SU-DHL-6 (cell line): Measurements from ENCODE around the gene CHRNA4.

Experiments
- EZH2phosphoT487 ChIP-seq: fragments of 200-600 bp; sonication (generic), shearing (Covaris generic); conservative IDR thresholded peaks from 2 replicates; pipeline ENCODE4 v1.6.1; 2018; ENCODE audit warnings: mild to moderate bottlenecking, antibody characterized with exemption, low read length, moderate library complexity, mixed read lengths
- TF ChIP-seq, protein P1 (sequence below): fragments of 200-600 bp; sonication (generic); IDR thresholded peaks from one replicate; pipeline ENCODE4 v1.5.1; 2017; ENCODE audit warnings: antibody characterized with exemption, mild to moderate bottlenecking, low read length, moderate library complexity; ENCODE audit not compliant: insufficient read depth, poor library complexity, severe bottlenecking

DNA sequence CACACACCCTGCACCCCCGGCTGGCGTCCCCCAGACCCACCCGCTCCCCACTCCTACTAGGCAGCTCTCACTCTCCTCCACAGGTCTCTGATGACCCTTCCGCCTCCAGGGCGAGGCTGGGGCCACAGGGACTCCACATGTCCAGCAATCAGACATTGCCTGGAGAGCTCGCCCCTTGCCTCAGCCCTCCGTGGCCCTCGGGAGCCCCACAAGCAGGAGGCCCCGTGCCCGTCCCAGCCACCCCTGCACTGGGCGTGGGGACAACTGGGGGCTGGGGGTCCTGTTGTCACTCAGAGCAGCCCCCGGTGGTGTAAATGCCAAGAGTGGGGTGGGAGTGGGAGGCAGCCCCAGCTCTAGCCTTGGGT lies 66.6 kb downstream of the CHRNA4 start:
- TF ChIP-seq, protein P1, sequence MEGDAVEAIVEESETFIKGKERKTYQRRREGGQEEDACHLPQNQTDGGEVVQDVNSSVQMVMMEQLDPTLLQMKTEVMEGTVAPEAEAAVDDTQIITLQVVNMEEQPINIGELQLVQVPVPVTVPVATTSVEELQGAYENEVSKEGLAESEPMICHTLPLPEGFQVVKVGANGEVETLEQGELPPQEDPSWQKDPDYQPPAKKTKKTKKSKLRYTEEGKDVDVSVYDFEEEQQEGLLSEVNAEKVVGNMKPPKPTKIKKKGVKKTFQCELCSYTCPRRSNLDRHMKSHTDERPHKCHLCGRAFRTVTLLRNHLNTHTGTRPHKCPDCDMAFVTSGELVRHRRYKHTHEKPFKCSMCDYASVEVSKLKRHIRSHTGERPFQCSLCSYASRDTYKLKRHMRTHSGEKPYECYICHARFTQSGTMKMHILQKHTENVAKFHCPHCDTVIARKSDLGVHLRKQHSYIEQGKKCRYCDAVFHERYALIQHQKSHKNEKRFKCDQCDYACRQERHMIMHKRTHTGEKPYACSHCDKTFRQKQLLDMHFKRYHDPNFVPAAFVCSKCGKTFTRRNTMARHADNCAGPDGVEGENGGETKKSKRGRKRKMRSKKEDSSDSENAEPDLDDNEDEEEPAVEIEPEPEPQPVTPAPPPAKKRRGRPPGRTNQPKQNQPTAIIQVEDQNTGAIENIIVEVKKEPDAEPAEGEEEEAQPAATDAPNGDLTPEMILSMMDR = no peak
- no peak for TF ChIP-seq EZH2phosphoT487
